Smooth muscle cell (in vitro differentiated cells): ENCODE data around the gene KMT2A. TPM values are rescaled to one million over a fixed set of nuclear protein-coding genes. Genes with fewer than 3 reads are reported as not detected.

Source experiments
- DNase-seq: peaks from one replicate; lab custom pipeline; 2025; ENCODE audit not compliant: unreplicated experiment; lab: John Stamatoyannopoulos, UW
- H2AFZ ChIP-seq: fragments of 200-600 bp; sonication (generic); 2 replicates; pipeline ENCODE4 v1.6.0; 2016; ENCODE audit warnings: antibody characterized with exemption, low read depth, mild to moderate bottlenecking
- H3F3A ChIP-seq: fragments of 200-600 bp; sonication (generic); 2 replicates; pipeline ENCODE4 v1.6.0; 2017; ENCODE audit warnings: antibody characterized with exemption, low read depth
- H3K27ac ChIP-seq: fragments of 200-600 bp; sonication (generic); 2 replicates; pipeline ENCODE4 v1.5.1; 2016; ENCODE audit warnings: low read depth, mild to moderate bottlenecking
- H3K27me3 ChIP-seq: fragments of 200-600 bp; sonication (generic); 2 replicates; pipeline ENCODE4 v1.6.1; 2016; ENCODE audit warnings: low read depth, mild to moderate bottlenecking
- H3K36me3 ChIP-seq: fragments of 200-600 bp; sonication (generic); 2 replicates; pipeline ENCODE4 v1.5.1; 2016; ENCODE audit warnings: low read depth
- H3K4me1 ChIP-seq: fragments of 200-600 bp; sonication (generic); 2 replicates; pipeline ENCODE4 v1.5.1; 2016; ENCODE audit warnings: low read depth
- H3K4me2 ChIP-seq: fragments of 200-600 bp; sonication (generic); 2 replicates; pipeline ENCODE4 v1.6.0; 2016; ENCODE audit warnings: mild to moderate bottlenecking
- H3K4me3 ChIP-seq: fragments of 200-600 bp; sonication (generic); 2 replicates; pipeline ENCODE4 v1.5.1; 2016; ENCODE audit warnings: mild to moderate bottlenecking
- H3K79me2 ChIP-seq: fragments of 200-600 bp; sonication (generic); 2 replicates; pipeline ENCODE4 v1.6.0; 2016; ENCODE audit warnings: low read depth, mild to moderate bottlenecking
- H3K9ac ChIP-seq: fragments of 200-600 bp; sonication (generic); 2 replicates; pipeline ENCODE4 v1.6.0; 2016; ENCODE audit warnings: low read depth
- H3K9me3 ChIP-seq: fragments of 200-600 bp; sonication (generic); replicated peaks from 2 replicates; pipeline ENCODE4 v1.5.1; 2016; ENCODE audit warnings: low read depth
- H4K20me1 ChIP-seq: fragments of 200-600 bp; sonication (generic); 2 replicates; pipeline ENCODE4 v1.6.0; 2016; ENCODE audit warnings: low read depth
- WGBS: methylation state at CpG from one replicate; pipeline ENCODE4 v1.1.7; 2016; ENCODE audit warnings: low lambda C conversion rate; 5-methylcytosine and 5-hydroxymethylcytosine counted together
- polyA plus RNA-seq: library from polyadenylated mRNA; unstranded; fragments of >200 nt; fragmentation: Nextera tagmentation; extraction: Ambion mirVana; gene quantifications from 2 replicates; pipeline ENCODE4 v1.2.1, GENCODE V29; 2016
- total RNA-seq: library from RNA; depleted of rRNA; stranded (reverse); fragments of >200 nt; gene quantifications from 2 replicates; pipeline ENCODE4 v1.2.3, GENCODE V29; 2014
- TF ChIP-seq, protein P1 (sequence below): fragments of 200-600 bp; sonication (generic); IDR thresholded peaks from 2 replicates; pipeline ENCODE4 v1.5.1; 2017; ENCODE audit warnings: borderline replicate concordance, mild to moderate bottlenecking, antibody characterized with exemption; ENCODE audit not compliant: insufficient read depth, poor library complexity, severe bottlenecking

Gene KMT2A
- total and polyA plus RNA-seq, 2 experiments from 2014 or later = 15.5 to 27.8 TPM

DNA sequence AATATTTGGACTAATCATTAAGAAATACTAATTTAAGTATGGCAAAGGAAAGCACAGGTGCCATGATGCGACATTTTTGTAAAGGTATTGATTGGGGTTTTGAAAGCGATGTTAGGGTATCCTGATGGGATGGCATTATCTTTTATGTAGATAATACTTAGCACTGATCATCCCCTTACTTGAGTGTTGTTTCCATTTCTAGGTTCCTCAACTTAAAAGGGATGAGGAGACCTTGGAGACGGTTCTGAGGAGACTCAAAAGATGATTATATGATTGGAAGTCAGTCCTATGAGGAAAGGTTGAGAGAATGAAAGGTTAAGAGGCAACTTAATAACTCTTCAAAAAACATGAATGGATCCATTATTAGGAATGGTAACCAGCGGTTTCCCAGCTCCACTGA lies 11.1 kb downstream of the KMT2A start:
- DNase-seq = no peak
- WGBS = 98% methylated on average over 4 of the region's 4 CpGs
- H3F3A ChIP-seq = no peaks in the 10 kb centered on the region
- H3K4me2 ChIP-seq = no peak overlapping the region
- no peak overlapping the region for H3K4me3 ChIP-seq
- no peak overlapping the region for H3K27ac ChIP-seq
- TF ChIP-seq, protein P1, sequence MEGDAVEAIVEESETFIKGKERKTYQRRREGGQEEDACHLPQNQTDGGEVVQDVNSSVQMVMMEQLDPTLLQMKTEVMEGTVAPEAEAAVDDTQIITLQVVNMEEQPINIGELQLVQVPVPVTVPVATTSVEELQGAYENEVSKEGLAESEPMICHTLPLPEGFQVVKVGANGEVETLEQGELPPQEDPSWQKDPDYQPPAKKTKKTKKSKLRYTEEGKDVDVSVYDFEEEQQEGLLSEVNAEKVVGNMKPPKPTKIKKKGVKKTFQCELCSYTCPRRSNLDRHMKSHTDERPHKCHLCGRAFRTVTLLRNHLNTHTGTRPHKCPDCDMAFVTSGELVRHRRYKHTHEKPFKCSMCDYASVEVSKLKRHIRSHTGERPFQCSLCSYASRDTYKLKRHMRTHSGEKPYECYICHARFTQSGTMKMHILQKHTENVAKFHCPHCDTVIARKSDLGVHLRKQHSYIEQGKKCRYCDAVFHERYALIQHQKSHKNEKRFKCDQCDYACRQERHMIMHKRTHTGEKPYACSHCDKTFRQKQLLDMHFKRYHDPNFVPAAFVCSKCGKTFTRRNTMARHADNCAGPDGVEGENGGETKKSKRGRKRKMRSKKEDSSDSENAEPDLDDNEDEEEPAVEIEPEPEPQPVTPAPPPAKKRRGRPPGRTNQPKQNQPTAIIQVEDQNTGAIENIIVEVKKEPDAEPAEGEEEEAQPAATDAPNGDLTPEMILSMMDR = no peak
- H3K36me3 ChIP-seq = no peaks in the 10 kb centered on the region
- no peaks in the 10 kb centered on the region for H3K27me3 ChIP-seq
- no peak overlapping the region for H3K9ac ChIP-seq
- peaks cover 100% of the 10 kb centered on the region for H3K79me2 ChIP-seq
- peaks cover 4% of the 10 kb centered on the region for H3K4me1 ChIP-seq
- no peak overlapping the region for H2AFZ ChIP-seq
- H4K20me1 ChIP-seq = peaks cover 100% of the 10 kb centered on the region
- no peaks in the 10 kb centered on the region for H3K9me3 ChIP-seq

DNA sequence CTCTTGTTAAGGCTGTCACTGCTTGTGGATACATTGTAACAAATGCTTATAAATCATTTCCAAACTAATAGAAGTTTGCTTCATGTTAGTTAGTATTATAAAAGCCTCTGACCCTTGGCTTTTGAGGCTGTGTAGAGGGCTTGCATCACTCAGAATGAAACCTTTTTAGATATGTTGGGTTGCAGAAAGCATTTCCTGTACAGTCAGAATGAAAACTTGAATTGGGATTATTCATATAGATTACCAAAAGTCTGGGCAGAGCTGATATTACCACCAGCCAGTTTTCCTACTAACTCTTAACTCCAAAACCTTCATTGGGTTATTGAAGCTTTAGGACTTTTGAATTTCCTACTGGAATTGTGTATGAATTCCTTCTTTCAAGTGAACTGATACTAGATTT lies 12.0 kb downstream of the KMT2A start:
- Histone ChIP-seq H3K4me2 (no peak overlapping the region), H3K4me3 (no peak overlapping the region), H3F3A (no peaks in the 10 kb centered on the region), H3K4me1 (no peaks in the 10 kb centered on the region), H2AFZ (no peak overlapping the region), H4K20me1 (peaks cover 100% of the 10 kb centered on the region), H3K79me2 (peaks cover 100% of the 10 kb centered on the region), H3K27ac (no peak overlapping the region), H3K36me3 (no peaks in the 10 kb centered on the region), H3K9me3 (no peaks in the 10 kb centered on the region), H3K27me3 (no peaks in the 10 kb centered on the region), H3K9ac (no peak overlapping the region)
- DNase-seq = no peak
- TF ChIP-seq, protein P1 = no peak

GRCh38 chr11:118449316-118449918 lies 13.1 kb downstream of the KMT2A start:
- Histone ChIP-seq H2AFZ (no peak overlapping the region), H3K27ac (no peak overlapping the region), H3K4me2 (no peak overlapping the region), H3K9me3 (no peaks in the 10 kb centered on the region), H3K9ac (no peak overlapping the region), H4K20me1 (peaks cover 100% of the 10 kb centered on the region), H3K4me3 (no peak overlapping the region), H3K79me2 (peaks cover 100% of the 10 kb centered on the region), H3K27me3 (no peaks in the 10 kb centered on the region), H3K36me3 (no peaks in the 10 kb centered on the region), H3K4me1 (no peaks in the 10 kb centered on the region), H3F3A (no peaks in the 10 kb centered on the region)
- TF ChIP-seq, protein P1 = no peak
- no peak for DNase-seq
- WGBS = over 99% methylated on average over 4 of the region's 4 CpGs

- Histone ChIP-seq H3K4me2 (no peak overlapping the region), H4K20me1 (peaks cover 100% of the 10 kb centered on the region), H2AFZ (no peak overlapping the region), H3K79me2 (peaks cover 100% of the 10 kb centered on the region), H3K4me3 (no peak overlapping the region), H3K9me3 (no peaks in the 10 kb centered on the region), H3K4me1 (no peaks in the 10 kb centered on the region), H3K36me3 (no peaks in the 10 kb centered on the region), H3K27me3 (no peaks in the 10 kb centered on the region), H3F3A (no peaks in the 10 kb centered on the region), H3K27ac (no peak overlapping the region), H3K9ac (no peak overlapping the region)
- DNase-seq = no peak
- TF ChIP-seq, protein P1 = no peak
- WGBS = 95% methylated on average over 1 of the region's 1 CpG
Observed at GRCh38 chr11:118450451-118450850, 14.2 kb downstream of the KMT2A start.
